Activated CD8-positive, alpha-beta memory T cell treated with anti-CD3 and anti-CD28 coated beads for 36 hours (primary cell): Measurements from ENCODE around the gene STK32B. TPM values are rescaled to one million over a fixed set of nuclear protein-coding genes. Genes with fewer than 3 reads are reported as not detected.

ENCODE experiments used
- CTCF ChIA-PET: fragments of 350-600 bp; sonication (Branson Sonifier 250); formaldehyde crosslinking; loops from one replicate; lab custom pipeline; 2021; ENCODE audit warnings: antibody characterized with exemption; lab: Charles Lee
- POLR2A ChIA-PET: fragments of 350-600 bp; sonication (Branson Sonifier 250); formaldehyde crosslinking; loops from one replicate; lab custom pipeline; 2021; ENCODE audit warnings: antibody characterized with exemption; lab: Charles Lee
- total RNA-seq, 2 experiments: library from RNA; stranded (reverse); gene quantifications; one replicate each; pipeline ENCODE4 v1.2.3, GENCODE V29; 2021

STK32B gene
- total RNA-seq, 2 experiments from 2014 or later, result not detected

GRCh38 chr4:5524446-5525299 is 473.4 kb downstream of the STK32B start:
- ChIA-PET POLR2A (no interaction called here), CTCF (no interaction called here)

GRCh38 chr4:5526080-5526846 is 475.0 kb downstream of the STK32B start:
- CTCF ChIA-PET, result no interaction called here
- POLR2A ChIA-PET, result no interaction called here

- POLR2A ChIA-PET, result no interaction called here
- CTCF ChIA-PET, result no interaction called here
Observed at GRCh38 chr4:5527211-5527610, 475.9 kb downstream of the STK32B start.

GRCh38 chr4:5528031-5528436 is 476.8 kb downstream of the STK32B start:
- CTCF ChIA-PET, result no interaction called here

GRCh38 chr4:5532100-5532499 is 480.8 kb downstream of the STK32B start:
- CTCF ChIA-PET, result no interaction called here
- POLR2A ChIA-PET, result no interaction called here

More at GRCh38 chr4:5528031-5528436, 476.8 kb downstream of the STK32B start:
- POLR2A ChIA-PET, result no interaction called here

- POLR2A ChIA-PET, result no interaction called here
- CTCF ChIA-PET, result no interaction called here
Observed at GRCh38 chr4:5539584-5539983, 488.3 kb downstream of the STK32B start.

GRCh38 chr4:5541169-5541568 is 489.9 kb downstream of the STK32B start:
- CTCF ChIA-PET, result no interaction called here
- POLR2A ChIA-PET, result no interaction called here

- ChIA-PET CTCF (no interaction called here), POLR2A (no interaction called here)
Observed at GRCh38 chr4:5543681-5544080, 492.4 kb downstream of the STK32B start.

- POLR2A ChIA-PET, result no interaction called here
- CTCF ChIA-PET, result no interaction called here
Observed at GRCh38 chr4:5544762-5545161, 493.5 kb downstream of the STK32B start.

GRCh38 chr4:5545271-5545670 is 494.0 kb downstream of the STK32B start:
- POLR2A ChIA-PET, result no interaction called here
- CTCF ChIA-PET, result no interaction called here

- POLR2A ChIA-PET, result no interaction called here
- CTCF ChIA-PET, result no interaction called here
Observed at GRCh38 chr4:5547651-5548249, 496.5 kb downstream of the STK32B start.

Other genes with a start within 250 kb of the STK32B start
- gene MSX1, start 191.8 kb upstream of the STK32B start, total RNA-seq, result under 1 TPM in 1 of 2 experiments, not detected in 1; 0.30 TPM
- not detected for gene CYTL1, start 32.0 kb upstream of the STK32B start, total RNA-seq